HK-2 (cell line): ENCODE results near the gene MC5R.

Experiments
- DNase-seq: peaks from one replicate; pipeline ENCODE4 v3.0.0-alpha.2; 2018; ENCODE audit not compliant: unreplicated experiment

Gene MC5R

DNA sequence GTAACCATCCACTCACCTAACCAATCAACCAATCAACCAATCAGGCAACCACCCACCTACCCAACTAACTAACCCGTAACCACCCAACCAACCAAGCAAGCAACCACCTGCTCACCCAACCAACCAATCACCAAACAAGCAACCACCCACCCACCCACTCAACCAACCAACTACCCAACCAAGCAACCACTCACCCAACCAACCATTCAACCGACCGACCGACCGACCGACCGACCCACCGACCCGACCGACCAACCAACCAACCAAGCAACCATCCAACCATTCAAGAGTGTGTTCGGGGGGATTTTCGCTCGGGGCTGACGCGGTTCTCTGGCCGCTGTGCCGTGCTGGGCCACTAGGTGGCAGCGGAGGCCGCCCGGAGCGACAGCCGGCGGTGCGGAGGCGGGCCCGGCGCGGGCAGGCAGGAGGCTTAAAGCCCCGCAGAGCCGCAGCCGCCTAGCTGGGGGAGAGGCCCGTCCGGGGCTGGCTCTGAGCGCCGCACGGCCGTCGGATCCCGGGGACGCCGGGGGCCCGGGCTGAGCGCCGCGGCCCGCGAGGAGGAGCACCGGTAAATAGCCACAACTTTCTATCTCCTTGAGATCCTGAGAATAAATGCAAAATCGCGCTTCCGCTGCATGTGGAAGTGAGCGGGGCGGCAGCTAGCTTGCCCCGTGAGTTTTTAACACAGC lies at the start of gene MC5R:
MC5R (plus strand) TSS at position 443 of the 689 bp plus-strand sequence. CDS start 1,617 bp downstream, outside the sequence.
- peak; percentile 54 for DNase-seq

DNA sequence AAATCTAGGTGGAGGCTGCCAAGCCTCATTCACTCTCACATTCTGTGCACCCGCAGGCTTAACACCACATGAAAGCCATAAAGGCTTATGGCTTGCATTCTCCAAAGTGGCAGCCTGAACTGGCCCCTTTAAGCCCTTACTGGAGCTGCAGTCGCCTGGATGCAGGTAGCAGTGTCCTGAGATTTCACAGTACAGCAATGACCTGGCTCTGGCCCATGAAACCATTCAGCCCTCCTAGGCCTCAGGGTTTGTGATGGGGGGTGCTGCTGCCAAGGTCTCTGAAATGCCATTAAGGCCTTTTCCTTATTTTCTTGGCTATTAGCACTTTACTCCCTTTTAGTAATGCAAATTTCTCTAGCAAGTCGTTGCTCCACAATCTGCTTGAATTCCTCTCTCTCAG lies 48.9 kb upstream of the MC5R start:
- no peak for DNase-seq

DNA sequence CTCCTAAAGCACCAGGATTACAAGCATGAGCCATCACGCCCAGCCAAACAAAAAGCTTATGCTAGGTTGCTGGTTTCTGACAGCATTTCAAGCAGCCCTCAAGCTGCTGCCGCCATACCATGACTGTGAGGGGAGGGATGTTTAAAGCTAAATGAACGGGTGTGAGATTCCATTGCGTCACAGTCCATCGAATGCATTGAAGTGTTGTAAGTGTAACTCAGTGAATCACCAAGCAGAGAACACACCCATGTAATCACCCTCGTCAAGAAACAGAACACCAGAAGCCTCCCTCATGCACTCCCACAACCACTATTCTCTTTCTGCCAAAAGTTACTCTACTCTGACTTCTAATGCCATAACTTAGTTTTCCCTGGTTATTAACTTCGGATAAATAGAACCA lies 32.8 kb upstream of the MC5R start:
- DNase-seq, result no peak

DNA sequence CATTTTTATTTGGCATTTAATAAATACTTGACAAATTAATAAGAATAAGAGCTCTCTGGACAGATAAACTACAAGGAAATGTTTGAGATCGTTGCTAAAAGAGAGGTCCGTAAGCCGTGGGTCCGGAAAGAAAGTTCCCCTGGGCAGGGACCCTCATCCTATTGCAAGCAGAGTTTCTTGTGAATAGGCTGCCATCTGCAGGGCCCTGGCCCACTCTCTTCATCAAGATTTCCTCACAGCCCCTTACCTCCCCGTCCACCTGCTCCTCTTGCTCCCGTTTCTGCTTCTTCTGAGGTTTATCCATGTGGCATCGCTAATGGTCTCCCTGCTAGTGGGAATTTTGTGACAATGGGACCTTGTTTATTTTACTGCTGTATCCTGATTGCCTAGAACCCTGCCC lies 30.1 kb upstream of the MC5R start:
- no peak for DNase-seq

DNA sequence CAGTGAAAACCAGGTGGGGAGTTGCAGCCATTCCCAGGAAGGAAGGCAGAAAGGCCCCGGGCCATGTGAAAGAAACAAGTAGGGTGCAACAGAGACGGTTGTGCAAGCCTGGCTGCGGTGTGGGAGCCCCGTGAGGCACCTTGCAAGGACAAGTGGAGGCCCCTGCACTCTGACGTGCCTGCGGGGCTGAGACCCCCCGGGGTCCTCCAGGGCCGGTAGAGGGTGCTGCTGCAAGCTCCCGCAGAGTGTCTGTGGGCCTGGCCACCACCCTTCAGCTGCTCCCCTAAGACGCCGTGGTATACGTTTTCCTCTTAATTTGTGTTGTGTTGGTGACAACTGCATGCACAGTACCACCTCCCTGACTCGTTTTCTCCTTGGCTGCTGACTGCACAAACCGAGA lies 27.4 kb upstream of the MC5R start:
- DNase-seq, result no peak

DNA sequence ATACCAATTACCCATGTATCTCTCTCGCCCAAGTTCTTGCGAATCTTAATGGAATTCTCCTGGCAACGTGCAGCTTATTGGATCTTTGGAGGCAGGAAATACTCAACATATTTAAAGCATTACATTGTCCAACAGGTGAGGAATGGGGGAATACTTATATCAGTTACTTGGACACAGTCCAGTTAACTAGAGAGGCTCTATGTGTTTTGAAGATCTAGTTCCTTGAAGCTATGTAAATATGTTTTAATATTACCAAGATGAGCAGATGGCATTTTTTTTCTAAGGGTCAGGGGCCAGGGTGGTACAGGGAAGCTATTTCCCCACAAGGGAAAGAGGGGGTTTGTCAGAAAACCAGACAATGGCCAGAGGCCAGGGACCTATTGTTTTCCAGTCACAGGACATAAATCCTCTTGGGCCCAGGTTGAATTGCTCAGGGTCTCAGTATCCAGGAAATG lies 26.8 kb upstream of the MC5R start:
- no peak for DNase-seq

DNA sequence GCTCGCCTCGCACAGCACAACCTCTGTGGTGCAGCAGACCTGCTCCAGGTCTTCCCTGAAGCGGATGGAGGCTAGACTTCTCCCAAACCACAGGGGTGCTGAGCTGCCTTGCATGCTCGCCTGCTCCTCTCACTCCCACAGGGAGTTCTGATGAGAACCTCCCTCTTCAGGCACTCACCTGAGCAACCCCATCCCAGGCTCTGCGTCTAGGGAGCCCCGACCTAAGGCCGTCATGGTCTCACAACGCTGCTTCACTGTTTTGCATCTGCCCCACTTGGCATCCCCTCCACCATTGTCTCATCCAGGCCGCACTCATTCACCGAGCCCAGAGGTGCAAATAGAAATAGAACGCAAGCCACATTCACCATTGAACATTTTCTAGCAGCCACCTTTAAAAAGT lies 24.6 kb upstream of the MC5R start:
- DNase-seq, result no peak

DNA sequence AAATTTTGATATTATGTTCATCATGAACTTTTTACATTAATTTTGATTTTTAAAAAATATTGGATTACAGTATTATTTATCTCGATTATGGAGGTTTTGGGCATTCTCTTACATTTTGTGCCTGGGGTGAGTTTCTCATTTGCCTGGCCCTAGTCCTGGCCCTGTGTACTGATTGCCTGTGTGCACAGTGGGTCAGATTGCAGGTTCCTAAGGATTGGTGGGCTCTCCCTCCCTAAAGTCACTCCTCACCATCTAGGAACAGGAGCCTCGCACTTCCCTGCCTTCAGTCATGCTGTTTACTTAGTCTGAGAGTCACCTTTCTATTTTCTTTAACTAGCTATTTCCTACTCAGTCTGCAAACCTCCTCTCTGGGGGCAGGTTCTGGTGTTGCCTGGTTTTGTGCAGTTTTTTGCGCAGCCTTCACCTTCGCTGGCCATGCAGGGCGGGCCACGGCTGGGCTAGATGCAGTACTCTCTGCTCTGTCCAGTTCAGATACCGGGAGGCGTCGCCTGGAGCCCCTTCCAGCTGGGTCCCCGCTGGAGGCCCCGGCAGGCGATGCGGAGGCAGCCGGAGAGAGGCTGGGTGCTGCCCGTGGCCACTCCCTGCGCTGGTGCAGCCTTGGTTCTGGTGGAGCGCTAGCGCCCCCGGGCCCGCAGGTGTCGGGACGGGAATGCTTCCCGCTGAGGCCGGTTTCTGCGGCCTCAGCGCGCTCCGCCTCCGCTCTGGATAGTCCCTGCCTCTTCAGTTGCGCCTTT lies 23.3 kb upstream of the MC5R start:
- DNase-seq, result peak; percentile 58

DNA sequence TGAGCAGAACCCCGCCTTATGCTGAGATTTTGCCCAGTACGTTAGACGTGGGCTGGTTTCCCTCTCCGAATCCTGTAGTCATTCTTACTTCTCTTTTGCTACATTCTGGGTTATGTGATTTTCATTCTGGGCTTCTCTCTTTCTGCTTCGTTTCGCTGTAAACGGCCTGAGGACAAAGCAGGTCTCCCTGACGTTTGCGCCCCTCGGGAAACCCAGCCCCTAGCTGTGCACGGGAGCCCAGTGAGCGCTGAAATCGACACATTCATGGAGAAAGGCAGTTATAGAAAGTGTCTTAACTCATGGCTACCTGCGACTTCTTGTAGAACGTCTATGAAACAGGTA lies 22.7 kb upstream of the MC5R start:
- no peak for DNase-seq

DNA sequence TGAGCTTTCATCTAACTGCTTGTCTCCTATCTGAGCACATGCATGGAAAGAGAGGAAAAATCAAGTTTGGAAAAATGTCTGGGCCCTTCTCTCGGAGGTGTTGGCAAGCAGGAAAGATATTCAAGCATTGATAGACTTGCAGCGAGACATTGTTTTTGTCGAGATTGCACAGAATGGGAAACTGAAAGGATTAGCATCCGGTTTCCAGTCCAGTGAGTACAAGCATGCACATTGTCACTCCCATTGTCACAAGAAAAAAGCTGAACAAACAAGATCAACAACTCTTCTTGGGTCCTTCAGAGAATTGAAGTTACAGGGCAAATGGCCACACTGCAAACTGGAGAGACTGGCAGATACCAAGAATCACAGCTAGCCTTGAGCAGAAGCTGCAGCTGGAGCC lies 19.6 kb upstream of the MC5R start:
- no peak for DNase-seq

DNA sequence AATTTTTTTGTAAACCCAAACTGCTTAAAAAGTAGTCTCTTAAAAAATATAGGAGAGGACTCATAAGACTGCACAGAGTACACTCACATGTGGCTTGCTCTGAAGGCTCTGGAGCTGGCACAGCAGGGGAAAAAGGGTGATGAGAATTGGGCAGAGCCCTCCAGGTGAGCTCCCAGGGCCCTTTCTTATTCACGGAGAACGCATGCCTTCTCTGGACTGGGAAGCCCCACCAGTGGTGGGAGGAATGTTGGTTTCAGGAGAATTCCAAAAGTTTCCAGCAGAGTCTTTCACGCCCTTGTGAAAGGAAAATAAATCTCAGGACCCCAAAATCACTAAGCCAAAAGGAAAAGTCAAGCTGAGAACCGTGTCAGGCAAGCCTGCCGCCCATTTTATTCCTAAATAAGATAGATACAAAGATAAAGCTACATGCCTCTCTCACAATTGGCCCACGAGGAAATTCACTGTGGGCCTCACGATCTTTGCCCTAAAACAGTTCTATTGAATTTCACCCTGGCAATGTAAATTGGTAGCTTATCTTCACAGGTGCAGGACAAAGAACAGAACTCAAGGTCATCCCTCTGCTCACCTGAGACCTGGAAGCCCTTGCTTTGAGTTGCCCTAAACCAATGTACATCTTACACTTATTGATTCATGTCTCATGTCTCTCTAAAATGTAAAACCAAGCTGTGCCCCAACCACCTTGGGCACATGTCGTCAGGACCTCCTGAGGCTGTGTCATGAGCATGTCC lies 15.5 kb upstream of the MC5R start:
- DNase-seq, result no peak

DNA sequence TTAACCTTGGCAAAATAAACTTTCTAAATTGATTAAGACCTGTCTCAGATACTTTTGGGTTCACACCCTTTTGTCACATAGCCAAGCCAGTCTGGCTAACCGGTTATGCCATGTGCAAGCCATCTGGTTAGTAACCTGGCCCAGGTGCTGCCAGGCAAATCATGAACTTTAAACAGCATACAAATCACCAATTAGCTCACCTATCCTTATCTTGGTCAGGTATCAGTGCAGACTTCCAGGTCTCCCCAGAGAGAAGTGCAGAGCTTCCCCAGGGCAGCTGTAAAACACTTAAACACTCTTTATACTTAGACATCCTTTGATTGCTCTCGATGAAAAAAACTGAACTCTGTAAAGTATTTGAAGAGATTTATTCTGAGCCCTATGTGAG lies 14.9 kb upstream of the MC5R start:
- DNase-seq, result no peak

DNA sequence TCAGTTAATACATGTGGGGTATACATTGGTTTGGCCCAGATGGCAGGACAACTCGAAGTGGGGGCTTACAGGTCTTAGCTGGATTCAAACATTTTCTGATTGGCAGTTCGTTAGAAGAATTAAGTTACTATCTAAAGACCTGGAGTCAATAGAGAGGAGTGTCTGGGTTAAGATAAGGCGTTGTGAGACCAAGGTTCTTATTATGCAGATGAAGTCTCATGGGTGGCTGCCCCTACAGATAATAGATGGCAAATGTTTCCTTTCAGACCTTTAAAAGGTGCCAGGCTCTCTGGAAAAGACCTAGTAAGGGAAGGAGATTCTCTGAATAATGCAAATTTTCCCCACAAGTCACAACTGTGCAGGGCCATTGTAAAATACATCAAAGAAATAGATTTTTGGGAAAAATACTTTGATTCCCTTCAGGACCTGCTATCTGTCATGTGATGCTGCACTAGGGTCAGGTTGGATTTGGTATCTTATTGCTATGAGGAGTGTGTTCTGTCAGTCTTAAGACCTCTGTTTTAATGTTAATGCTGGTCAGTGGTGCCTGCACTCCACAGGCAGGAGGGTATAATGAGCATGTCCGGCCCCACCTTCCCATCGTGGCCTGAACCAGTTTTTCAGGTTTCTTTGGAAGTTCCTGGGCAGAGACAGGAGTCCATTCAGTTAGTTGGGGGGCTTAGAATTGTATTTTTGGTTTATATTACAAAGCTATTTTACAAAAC lies 14.3 kb upstream of the MC5R start:
- no peak for DNase-seq

DNA sequence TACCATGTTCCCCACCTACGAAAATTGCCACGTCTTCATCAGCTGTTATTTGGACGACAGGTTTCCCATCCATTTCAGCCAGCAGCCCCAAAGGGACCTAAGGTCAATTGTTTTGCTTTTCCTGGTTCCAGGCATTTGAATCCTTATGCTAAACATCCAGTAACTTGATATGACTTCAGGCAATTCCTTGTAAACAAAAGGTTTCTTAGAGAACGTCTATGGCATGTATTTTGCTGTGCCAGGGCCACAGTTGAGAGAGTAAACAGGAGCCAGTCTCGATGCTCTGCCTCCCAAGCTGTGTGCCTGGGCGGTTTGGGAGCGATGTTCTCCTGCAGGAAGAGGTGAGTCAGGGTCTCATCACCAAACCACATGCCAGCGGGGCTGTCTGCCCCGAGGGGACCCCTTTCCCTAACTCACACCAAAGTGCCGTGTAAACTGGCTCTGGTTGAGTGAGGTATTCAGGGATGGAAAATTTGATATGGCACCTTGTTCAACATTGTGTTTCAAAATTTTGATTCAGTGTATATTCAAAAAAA lies 12.9 kb upstream of the MC5R start:
- no peak for DNase-seq

DNA sequence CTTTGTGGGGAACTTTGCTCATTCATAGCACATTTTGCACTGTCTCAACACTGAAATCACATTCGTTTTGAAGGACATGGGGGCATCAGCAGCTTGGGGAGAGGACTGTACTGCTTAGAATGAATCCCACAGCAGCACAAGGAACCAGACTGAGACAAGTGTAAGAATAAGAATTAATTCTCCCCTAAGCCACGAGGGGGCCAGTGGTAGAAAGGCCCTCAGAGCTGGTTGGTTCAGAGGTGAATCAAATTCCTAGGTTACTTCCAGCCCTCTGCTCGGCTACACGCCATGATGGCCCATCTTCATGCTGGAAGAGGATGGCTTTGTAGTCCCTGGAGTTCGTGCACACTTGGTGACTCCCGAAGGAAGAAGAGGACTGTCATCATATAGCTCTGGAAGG lies 12.0 kb upstream of the MC5R start:
- no peak for DNase-seq

DNA sequence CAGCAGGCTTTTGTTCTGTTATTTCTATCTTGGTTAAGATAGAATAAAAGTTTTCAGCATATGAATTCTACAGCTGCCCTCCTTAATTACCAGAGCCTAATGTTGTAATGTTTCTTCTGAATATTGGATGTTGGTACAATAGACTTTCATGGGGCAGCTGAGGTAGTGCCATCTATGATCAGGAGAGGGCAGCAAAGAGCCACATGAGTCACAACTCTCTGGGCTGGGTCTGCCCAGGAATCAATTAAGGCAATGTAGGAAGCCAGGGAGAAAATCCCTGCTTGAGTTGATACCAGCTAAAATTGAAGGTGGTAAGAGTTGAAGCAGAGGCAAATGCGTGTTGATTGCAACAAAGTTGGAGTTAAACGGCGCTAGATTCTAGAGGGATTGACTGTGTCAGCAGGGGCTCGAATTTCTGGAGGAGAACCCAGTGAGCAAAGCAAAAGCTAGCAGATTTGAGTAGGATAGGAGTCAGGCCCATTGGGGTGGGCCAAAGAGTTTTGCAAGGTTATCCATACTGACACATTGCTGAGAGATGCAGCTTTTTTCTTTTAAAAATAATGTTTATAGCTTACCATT lies 10.6 kb upstream of the MC5R start:
- peak; percentile 37 for DNase-seq

DNA sequence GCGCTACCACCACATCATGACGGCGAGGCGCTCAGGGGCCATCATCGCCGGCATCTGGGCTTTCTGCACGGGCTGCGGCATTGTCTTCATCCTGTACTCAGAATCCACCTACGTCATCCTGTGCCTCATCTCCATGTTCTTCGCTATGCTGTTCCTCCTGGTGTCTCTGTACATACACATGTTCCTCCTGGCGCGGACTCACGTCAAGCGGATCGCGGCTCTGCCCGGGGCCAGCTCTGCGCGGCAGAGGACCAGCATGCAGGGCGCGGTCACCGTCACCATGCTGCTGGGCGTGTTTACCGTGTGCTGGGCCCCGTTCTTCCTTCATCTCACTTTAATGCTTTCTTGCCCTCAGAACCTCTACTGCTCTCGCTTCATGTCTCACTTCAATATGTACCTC lies 2.3 kb downstream of the MC5R start:
- DNase-seq, result no peak

DNA sequence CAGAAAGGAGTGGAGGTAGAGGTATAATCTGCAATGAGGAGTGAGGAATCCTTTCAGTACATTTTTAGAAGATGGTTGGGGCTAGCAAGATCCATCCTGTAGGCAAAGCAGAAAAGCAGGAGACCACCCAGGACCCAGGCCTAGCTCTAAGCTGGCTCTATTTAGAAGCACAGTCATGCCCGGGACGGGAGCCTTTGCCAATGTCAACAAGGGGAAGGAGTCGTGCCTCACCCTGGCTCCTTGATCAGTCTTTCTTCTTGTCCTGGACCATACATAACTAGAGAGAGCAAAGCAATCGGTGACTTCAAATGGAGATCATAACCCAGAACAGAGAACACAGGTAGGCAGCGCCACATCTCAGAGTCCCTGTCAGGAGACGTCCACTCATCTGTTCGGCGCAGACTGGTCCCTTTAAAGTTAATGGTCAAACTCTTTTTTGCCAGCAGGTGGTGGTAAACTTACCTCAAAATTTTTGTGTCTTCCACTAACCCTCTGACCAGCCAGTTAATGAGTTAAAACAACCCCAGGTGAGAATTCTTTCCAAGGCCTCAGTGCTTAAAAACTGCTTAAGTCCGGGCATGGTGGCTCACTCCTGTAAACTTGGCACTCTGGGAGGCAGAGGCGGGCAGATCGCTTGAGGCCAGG lies 8.0 kb downstream of the MC5R start:
- no peak for DNase-seq

DNA sequence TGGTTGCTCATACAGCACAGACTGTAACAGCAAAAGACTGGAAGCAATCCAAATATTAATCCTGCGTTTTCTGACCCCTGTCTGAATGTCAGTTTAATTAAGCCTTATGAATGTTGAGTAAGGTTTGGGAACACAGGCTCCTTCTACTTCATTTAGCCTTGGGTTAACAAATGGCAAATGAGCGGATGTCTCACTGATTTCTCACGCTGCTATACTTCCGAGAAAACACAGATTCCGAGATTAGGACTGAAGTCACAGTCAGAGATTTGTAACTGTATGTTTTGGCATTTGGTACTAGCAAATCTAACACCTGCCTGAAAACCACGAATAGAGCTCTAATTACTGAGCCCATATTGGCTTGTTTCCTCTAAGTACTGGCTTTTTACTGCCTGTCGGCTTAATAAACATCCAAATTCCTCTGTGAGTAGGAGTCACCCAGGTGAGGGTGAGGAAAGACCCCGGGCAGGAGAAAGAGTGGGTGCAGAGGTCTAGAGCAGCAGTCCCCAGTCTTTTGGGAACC lies 10.6 kb downstream of the MC5R start:
- no peak for DNase-seq

DNA sequence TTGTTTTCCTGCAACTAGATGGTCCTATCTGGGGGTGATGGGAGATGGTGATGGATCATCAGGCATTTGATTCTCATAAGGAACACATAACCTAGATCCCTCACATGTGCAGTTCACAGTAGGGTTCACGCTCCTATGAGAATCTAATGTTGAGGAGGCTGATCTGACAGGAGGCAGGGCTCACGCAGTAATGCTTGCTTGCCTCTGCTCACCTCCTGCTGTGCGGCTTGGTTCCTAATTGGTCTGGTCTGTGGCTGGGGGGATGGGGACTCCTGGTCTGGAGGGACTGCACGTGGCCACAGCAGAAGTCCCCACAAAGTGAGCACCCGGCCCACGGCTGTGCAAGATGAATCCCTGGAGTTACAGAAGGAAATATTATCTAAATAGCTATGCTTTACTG lies 11.3 kb downstream of the MC5R start:
- DNase-seq, result no peak

DNA sequence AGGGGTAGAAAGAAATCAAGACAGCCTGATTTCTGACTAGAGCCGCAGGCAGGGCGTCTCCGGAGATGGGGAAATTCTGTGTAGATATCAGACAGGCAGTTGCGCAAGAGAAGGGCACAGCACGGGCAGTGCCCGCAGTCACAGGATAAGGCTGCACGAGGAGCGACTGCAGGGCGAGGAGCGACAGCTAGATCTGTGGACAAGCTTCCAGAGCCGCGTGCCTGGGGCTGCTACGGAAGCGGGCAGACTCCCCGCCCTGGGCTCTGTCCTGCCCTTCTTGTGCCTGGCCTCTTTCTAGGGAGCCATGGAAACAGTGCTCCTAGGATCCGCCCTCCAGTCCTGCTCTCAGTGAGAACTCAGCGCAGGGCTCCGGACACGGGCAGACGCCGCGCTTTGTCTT lies 12.6 kb downstream of the MC5R start:
- no peak for DNase-seq
